GM18505 (cell line): ENCODE measurements around the gene DCTN2.
A peak's percentile ranks its signal among the peaks of the same experiment; 100 is the strongest.
"Not testable (repeated sequence)": the region's sequence is repeated elsewhere in the genome, so short reads cannot be mapped to it uniquely, and the experiment has no call there.

Source experiments
- ATAC-seq: cut with Tn5 transposase; IDR thresholded peaks from one replicate; pipeline ENCODE4 v1.9.1; 2021; ENCODE audit not compliant: unreplicated experiment
- POLR2A ChIP-seq: IDR thresholded peaks from 4 replicates; pipeline ENCODE4 v1.6.1; 2011; ENCODE audit warnings: borderline replicate concordance; ENCODE audit not compliant: insufficient read depth, insufficient read length; ENCODE audit errors: extremely low read depth

The DCTN2 gene

GRCh38 chr12:57523706-57524614 lies 23.0 kb downstream of the DCTN2 start:
- ATAC-seq, result no peak
- TF ChIP-seq POLR2A, result no peak

- TF ChIP-seq POLR2A, result peak; percentile 46
- no peak for ATAC-seq
Measured at GRCh38 chr12:57522887-57523705, 23.9 kb downstream of the DCTN2 start.

DNA sequence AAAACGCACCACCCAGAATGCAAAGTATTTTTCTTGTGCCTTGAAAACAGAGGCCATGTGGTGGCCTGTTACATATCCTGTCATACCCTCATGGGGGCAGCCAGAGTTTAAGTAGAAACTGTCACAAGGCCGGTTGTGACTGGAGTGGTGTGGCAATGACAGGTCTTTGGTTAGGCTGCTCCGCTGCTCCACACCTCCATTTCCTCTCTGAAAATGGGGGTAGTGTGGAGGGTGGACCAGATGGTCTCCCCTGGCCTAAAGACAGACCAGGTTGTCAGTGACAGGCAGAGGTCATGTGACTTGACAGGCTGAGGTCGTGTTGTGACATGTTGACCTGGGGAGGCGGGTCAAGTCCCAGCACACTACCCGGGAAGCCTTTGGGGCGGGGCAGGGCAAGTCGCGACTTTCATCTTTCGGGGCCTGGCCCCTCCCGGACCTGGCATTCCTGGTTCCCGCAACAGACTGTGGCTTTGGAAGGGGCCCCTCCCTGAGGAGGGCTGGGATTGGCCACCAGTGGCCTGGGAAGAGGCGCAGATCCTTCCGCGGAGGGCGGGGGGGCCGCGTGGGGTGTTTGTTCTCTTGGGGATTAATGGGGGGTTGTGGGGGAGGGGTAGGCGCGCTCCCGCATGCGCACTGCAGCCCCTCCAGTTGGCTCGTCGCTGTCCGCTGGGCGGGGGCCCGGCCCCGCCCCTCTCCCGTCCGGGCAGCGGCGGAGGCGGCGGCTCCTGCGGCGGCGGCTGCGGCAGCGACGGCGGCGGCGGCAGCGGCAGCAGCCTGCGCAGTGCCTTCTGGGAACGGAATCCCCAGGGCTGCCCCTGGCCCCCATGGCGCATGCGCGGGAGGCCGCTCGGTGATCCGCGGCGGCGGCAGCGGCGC lies 24.7 kb downstream of the DCTN2 start, which contains the start of gene MBD6:
Gene MBD6 (plus strand): TSS at position 814 of the 876 bp plus-strand sequence. CDS start 1,480 bp downstream, outside the sequence.
- peak; percentile 77 for TF ChIP-seq POLR2A
- peak; percentile 40 for ATAC-seq

DNA sequence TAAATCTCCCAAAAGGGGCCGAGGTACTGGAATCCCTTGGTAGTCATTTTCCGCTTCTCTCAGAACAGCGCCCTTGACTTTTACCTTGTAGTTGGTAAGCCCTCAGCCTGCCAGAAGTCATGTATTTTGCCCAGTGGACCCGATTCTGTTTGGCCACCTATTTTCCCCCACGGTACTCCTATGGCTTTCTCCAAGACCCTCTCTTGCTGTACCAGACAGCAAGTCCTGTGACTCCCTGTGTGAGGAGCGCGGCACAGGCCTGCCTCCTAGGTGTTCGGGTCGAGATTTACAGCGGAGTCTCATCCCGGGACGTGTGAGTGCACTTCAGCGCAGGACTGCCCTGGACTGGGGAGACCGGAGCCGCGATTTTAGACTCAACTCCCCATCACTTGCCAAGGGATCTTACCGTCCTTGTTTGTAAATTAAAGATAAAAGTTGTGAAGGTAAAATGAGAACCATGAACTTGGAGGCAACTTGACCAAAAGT lies 25.4 kb downstream of the DCTN2 start:
- TF ChIP-seq POLR2A, result no peak
- ATAC-seq, result no peak

DNA sequence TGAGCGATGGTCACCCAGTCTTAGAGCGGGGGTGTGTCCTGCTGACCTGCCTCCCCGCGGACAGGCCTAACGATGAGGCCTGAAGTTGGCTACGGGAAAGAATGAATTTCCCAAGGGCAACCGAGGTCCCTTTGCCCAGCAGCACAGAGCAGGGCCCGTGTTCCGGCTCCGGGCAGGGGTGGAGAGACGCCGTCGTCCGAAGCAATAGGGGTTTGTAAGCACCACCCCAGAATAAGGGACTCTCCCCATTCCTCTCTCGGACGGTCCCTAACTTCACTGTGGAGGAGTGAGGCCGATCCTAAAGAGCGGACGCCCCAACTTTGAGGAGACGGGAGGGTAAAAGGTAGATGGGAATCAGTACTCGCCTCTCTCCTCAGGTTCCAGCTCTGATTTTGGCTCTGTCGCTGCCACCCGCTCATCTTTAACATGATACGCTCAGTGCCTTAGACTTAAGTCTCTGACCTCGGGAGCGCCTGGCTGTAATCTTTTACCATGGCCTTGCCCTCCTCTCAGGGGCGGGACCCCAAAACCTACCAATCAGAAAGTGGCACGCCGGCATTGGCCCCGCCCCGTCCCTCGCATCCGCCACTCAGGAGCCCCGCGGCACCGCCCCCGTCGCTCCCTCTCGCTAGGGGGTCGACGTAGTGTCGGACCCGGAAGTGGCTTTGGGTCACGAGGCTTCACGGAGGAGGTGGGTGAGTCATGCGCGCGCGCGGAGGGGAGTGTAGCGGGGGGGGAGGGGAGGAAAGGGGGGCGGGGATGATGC lies 26.8 kb downstream of the DCTN2 start, which contains the start of gene DDIT3:
Gene DDIT3 (minus strand): TSS at position 462 of the 766 bp plus-strand sequence. CDS start 3,108 bp downstream, outside the sequence.
- ATAC-seq, result peak; percentile 68
- peak; percentile 100 for TF ChIP-seq POLR2A

- no peak for ATAC-seq
- TF ChIP-seq POLR2A, result no peak
Measured at GRCh38 chr12:57519796-57520052, 27.3 kb downstream of the DCTN2 start.

DNA sequence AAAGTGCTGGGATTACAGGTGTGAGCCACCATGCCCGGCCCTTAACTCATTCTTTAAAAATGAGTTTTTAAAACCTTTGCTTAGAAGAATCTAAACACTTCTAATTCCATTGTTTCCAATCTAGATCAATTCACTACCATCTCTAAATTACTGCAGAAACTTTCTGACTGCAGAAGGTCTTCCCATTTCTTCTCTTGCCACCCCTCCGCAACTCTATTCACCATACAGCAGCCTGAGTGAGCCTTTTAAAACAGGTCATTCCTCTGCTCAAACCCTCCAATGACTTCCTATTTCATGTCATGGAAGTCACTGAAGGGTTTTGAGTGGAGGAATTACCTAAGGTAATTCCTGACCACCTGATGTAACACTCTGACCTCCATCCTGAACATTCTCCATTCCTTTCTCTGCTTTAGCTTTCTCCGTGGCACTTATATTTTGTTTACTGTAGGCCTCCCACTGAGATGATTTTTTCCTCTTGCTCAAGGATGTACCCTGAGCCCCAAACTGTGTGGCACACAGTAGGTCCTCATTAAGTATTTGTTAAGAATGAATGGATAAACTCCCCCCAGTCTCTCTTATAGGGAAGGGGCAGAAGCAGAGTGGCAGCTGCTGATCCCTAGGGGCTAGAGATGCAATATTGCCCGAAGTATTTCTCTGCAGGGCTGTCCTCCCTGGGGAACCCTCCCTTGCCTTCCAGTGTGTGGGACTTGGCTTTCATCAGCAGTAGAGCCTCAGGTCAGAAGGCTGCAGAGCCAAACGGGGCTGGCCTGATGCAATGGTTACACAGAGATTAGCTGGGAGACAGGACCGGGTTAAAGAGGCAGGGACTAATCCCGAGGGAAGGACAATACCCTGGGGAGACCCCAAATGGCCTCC lies 27.8 kb downstream of the DCTN2 start:
- no peak for ATAC-seq
- no peak for TF ChIP-seq POLR2A

GRCh38 chr12:57518176-57518919 lies 28.6 kb downstream of the DCTN2 start:
- TF ChIP-seq POLR2A, result no peak
- ATAC-seq, result no peak

- ATAC-seq, result not testable (repeated sequence)
Measured at GRCh38 chr12:57517718-57518117, 29.3 kb downstream of the DCTN2 start.

DNA sequence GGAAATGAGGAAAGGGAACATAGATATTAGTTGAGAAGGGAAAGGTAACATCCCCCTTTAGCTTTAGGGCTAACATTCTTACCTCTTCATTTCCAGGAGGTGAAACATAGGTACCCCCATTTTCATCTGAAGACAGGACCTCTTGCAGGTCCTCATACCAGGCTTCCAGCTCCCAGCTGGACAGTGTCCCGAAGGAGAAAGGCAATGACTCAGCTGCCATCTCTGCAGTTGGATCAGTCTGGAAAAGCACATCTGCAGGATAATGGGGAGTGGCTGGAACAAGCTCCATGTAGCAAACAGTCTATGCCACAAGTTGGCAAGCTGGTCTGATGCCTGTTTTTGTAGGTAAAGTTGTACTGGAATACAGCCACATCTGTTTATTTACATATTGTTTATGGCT lies 29.8 kb downstream of the DCTN2 start:
- ATAC-seq, result no peak
- no peak for TF ChIP-seq POLR2A
